Parathyroid adenoma (tissue), 2 donors: ENCODE results near the gene TMPRSS6.

Experiments
- H2AFZ ChIP-seq: fragments of 300-600 bp; sonication (generic); one replicate; pipeline ENCODE4 v1.7.0; 2017; ENCODE audit warnings: antibody characterized with exemption, mild to moderate bottlenecking
- H3K27ac ChIP-seq: fragments of 300-600 bp; sonication (generic); one replicate; pipeline ENCODE4 v1.7.0; 2017
- H3K27me3 ChIP-seq: fragments of 300-600 bp; sonication (generic); one replicate; pipeline ENCODE4 v1.7.0; 2017; ENCODE audit warnings: low read length; ENCODE audit not compliant: control insufficient read depth, insufficient read depth
- H3K36me3 ChIP-seq: fragments of 300-600 bp; sonication (generic); one replicate; pipeline ENCODE4 v1.7.0; 2017; ENCODE audit warnings: low read length; ENCODE audit not compliant: control insufficient read depth, insufficient read depth
- H3K4me1 ChIP-seq: fragments of 300-600 bp; sonication (generic); one replicate; pipeline ENCODE4 v1.7.0; 2017; ENCODE audit warnings: control low read depth
- H3K4me2 ChIP-seq: fragments of 300-600 bp; sonication (generic); one replicate; pipeline ENCODE4 v1.7.0; 2017; ENCODE audit warnings: low read length
- H3K4me3 ChIP-seq: fragments of 300-600 bp; sonication (generic); one replicate; pipeline ENCODE4 v1.7.0; 2017; ENCODE audit warnings: low read depth, low read length
- H3K79me2 ChIP-seq: fragments of 300-600 bp; sonication (generic); one replicate; pipeline ENCODE4 v1.7.0; 2017; ENCODE audit warnings: control low read depth
- H3K9ac ChIP-seq: fragments of 300-600 bp; sonication (generic); one replicate; pipeline ENCODE4 v1.7.0; 2017; ENCODE audit warnings: mild to moderate bottlenecking
- H3K9me3 ChIP-seq: fragments of 300-600 bp; sonication (generic); one replicate; pipeline ENCODE4 v1.7.0; 2017; ENCODE audit warnings: low read length; ENCODE audit not compliant: control insufficient read depth
- CTCF ChIP-seq: fragments of 300-600 bp; sonication (generic); IDR thresholded peaks from one replicate; pipeline ENCODE4 v1.7.0; 2017; ENCODE audit warnings: antibody characterized with exemption, mild to moderate bottlenecking
- donor health status: primary hyperparathyroidism.

The TMPRSS6 gene

GRCh38 chr22:37137131-37137530 lies 27.6 kb upstream of the TMPRSS6 start:
- Histone ChIP-seq H3K4me3 (no peak overlapping the region), H3K9me3 (no peaks in the 10 kb centered on the region), H3K27me3 (no peaks in the 10 kb centered on the region), H3K27ac (no peak overlapping the region), H3K9ac (no peak overlapping the region), H3K79me2 (no peaks in the 10 kb centered on the region), H2AFZ (no peak overlapping the region), H3K4me1 (no peaks in the 10 kb centered on the region), H3K4me2 (no peak overlapping the region), H3K36me3 (no peaks in the 10 kb centered on the region)
- TF ChIP-seq CTCF, result no peak

GRCh38 chr22:37135023-37135422 lies 25.5 kb upstream of the TMPRSS6 start:
- Histone ChIP-seq H3K36me3 (no peaks in the 10 kb centered on the region), H3K9me3 (no peaks in the 10 kb centered on the region), H3K9ac (no peak overlapping the region), H3K27me3 (no peaks in the 10 kb centered on the region), H3K4me2 (no peak overlapping the region), H2AFZ (no peak overlapping the region), H3K27ac (no peak overlapping the region), H3K4me1 (no peaks in the 10 kb centered on the region), H3K79me2 (no peaks in the 10 kb centered on the region), H3K4me3 (no peak overlapping the region)
- no peak for TF ChIP-seq CTCF

- Histone ChIP-seq H2AFZ (no peak overlapping the region), H3K4me3 (no peak overlapping the region), H3K4me2 (no peak overlapping the region), H3K4me1 (no peaks in the 10 kb centered on the region), H3K9me3 (no peaks in the 10 kb centered on the region), H3K36me3 (no peaks in the 10 kb centered on the region), H3K9ac (no peak overlapping the region), H3K27me3 (no peaks in the 10 kb centered on the region), H3K27ac (no peak overlapping the region), H3K79me2 (no peaks in the 10 kb centered on the region)
- no peak for TF ChIP-seq CTCF
Observed at GRCh38 chr22:37133304-37134018, 23.9 kb upstream of the TMPRSS6 start.

- H3K9ac ChIP-seq, result no peak overlapping the region
- H3K27ac ChIP-seq, result no peak overlapping the region
- H3K9me3 ChIP-seq, result no peaks in the 10 kb centered on the region
- no peak overlapping the region for H3K4me2 ChIP-seq
- H3K4me3 ChIP-seq, result no peak overlapping the region
- no peaks in the 10 kb centered on the region for H3K79me2 ChIP-seq
- TF ChIP-seq CTCF, result no peak
- no peak overlapping the region for H2AFZ ChIP-seq
- no peaks in the 10 kb centered on the region for H3K27me3 ChIP-seq
- no peaks in the 10 kb centered on the region for H3K4me1 ChIP-seq
- no peaks in the 10 kb centered on the region for H3K36me3 ChIP-seq
Observed at GRCh38 chr22:37132773-37133172, 23.3 kb upstream of the TMPRSS6 start.

GRCh38 chr22:37129866-37130441 lies 20.4 kb upstream of the TMPRSS6 start:
- Histone ChIP-seq H3K27me3 (no peaks in the 10 kb centered on the region), H3K79me2 (no peaks in the 10 kb centered on the region), H3K36me3 (no peaks in the 10 kb centered on the region), H3K4me3 (no peak overlapping the region), H3K4me2 (no peak overlapping the region), H3K4me1 (no peaks in the 10 kb centered on the region), H2AFZ (no peak overlapping the region), H3K9me3 (no peaks in the 10 kb centered on the region), H3K27ac (no peak overlapping the region), H3K9ac (no peak overlapping the region)
- TF ChIP-seq CTCF, result no peak
